HepG2 (cell line): Measurements from ENCODE around the gene SPIN1. TPM values are rescaled to one million over a fixed set of nuclear protein-coding genes. Genes with fewer than 3 reads are reported as not detected.

ENCODE experiments used
- AGO1 ChIP-seq: fragments of 200-400 bp; formaldehyde crosslinking; IDR thresholded peaks from 2 replicates; pipeline ENCODE4 v1.6.1; 2017; ENCODE audit warnings: mild to moderate bottlenecking, low read depth, low read length, moderate library complexity; ENCODE audit not compliant: poor library complexity, severe bottlenecking
- CENPT ChIP-seq: sonication (generic); formaldehyde crosslinking; IDR thresholded peaks from 2 replicates; pipeline ENCODE4 v1.8.0; 2022; ENCODE audit warnings: low read depth, mild to moderate bottlenecking, moderate library complexity, missing genetic modification reagents
- HMGXB4 ChIP-seq, 2 experiments: sonication (generic) in 1 of 2; formaldehyde crosslinking in 1 of 2; IDR thresholded peaks; 2 replicates each; pipeline versions ENCODE4 v1.4.0 to v1.6.1; 2018 to 2020; ENCODE audit warnings: missing genetic modification reagents in 2 of 2, borderline replicate concordance in 1 of 2, low read depth in 1 of 2, mild to moderate bottlenecking in 1 of 2, missing biosample characterization in 1 of 2
- IRX3 ChIP-seq: sonication (generic); formaldehyde crosslinking; IDR thresholded peaks from 2 replicates; pipeline ENCODE4 v1.8.1; 2023; ENCODE audit warnings: mild to moderate bottlenecking, low read depth, missing genetic modification reagents, borderline replicate concordance
- NFIB ChIP-seq: sonication (generic); formaldehyde crosslinking; IDR thresholded peaks from 2 replicates; pipeline ENCODE4 v1.9.0; 2021; ENCODE audit warnings: missing genetic modification reagents, mild to moderate bottlenecking, borderline replicate concordance
- NPAS2 ChIP-seq: sonication (generic); formaldehyde crosslinking; IDR thresholded peaks from 2 replicates; pipeline ENCODE4 v1.8.0; 2022; ENCODE audit warnings: mild to moderate bottlenecking, missing genetic modification reagents, borderline replicate concordance
- PREB ChIP-seq: sonication (generic); formaldehyde crosslinking; IDR thresholded peaks from 2 replicates; pipeline ENCODE4 v1.4.0; 2020; ENCODE audit warnings: missing genetic modification reagents
- RORA ChIP-seq: sonication (generic); formaldehyde crosslinking; IDR thresholded peaks from 2 replicates; pipeline ENCODE4 v1.5.0; 2020; ENCODE audit warnings: mild to moderate bottlenecking, missing genetic modification reagents, moderate library complexity
- SP2 ChIP-seq: sonication (generic); formaldehyde crosslinking; IDR thresholded peaks from 2 replicates; pipeline ENCODE4 v1.5.1; 2020; ENCODE audit warnings: mild to moderate bottlenecking, missing genetic modification reagents
- SRSF4 ChIP-seq: fragments of 200-400 bp; formaldehyde crosslinking; IDR thresholded peaks from one replicate; pipeline ENCODE4 v1.6.1; 2018; ENCODE audit warnings: mild to moderate bottlenecking, low read depth, low read length, moderate library complexity; ENCODE audit not compliant: poor library complexity, severe bottlenecking
- SSRP1 ChIP-seq: IDR thresholded peaks from 2 replicates; pipeline ENCODE4 v1.6.1; 2016; ENCODE audit warnings: control low read depth
- ZIK1 ChIP-seq: sonication (generic); formaldehyde crosslinking; IDR thresholded peaks from 2 replicates; pipeline ENCODE4 v1.5.0; 2020; ENCODE audit warnings: mild to moderate bottlenecking, low read depth, missing genetic modification reagents, borderline replicate concordance
- ZMYM2 ChIP-seq: sonication (generic); formaldehyde crosslinking; IDR thresholded peaks from 2 replicates; pipeline ENCODE4 v1.8.0; 2022; ENCODE audit warnings: mild to moderate bottlenecking, missing genetic modification reagents
- ZMYM4 ChIP-seq: sonication (generic); formaldehyde crosslinking; IDR thresholded peaks from 2 replicates; pipeline ENCODE4 v1.8.1; 2023; ENCODE audit warnings: mild to moderate bottlenecking, missing genetic modification reagents
- ZNF275 ChIP-seq: sonication (generic); formaldehyde crosslinking; IDR thresholded peaks from 2 replicates; pipeline ENCODE4 v1.8.0; 2022; ENCODE audit warnings: missing genetic modification reagents, mild to moderate bottlenecking, inconsistent platforms, borderline replicate concordance
- ZNF605 ChIP-seq: sonication (generic); formaldehyde crosslinking; IDR thresholded peaks from 2 replicates; pipeline ENCODE4 v1.8.0; 2022; ENCODE audit warnings: mild to moderate bottlenecking, missing genetic modification reagents
- ZNF770 ChIP-seq: sonication (generic); formaldehyde crosslinking; IDR thresholded peaks from 2 replicates; pipeline ENCODE4 v1.5.0; 2020; ENCODE audit warnings: mild to moderate bottlenecking, missing genetic modification reagents
- polyA plus RNA-seq, 8 experiments: library from polyadenylated mRNA; depleted of rRNA in 3 of 8; stranded (reverse) in 7 of 8; unstranded in 1 of 8; fragments of >200 nt; fragmentation: Illumina TruSeq in 4 of 8; extraction: Trizol in 4 of 8; gene quantifications; 2 replicates each; pipeline versions ENCODE4 v1.2.1 to v1.2.3, GENCODE V29; 2011 to 2016; ENCODE audit warnings: low read depth in 4 of 8, missing spikeins in 1 of 8, mixed read lengths in 1 of 8; ENCODE audit not compliant: insufficient read depth in 1 of 8
- total RNA-seq, 5 experiments: library from RNA; depleted of rRNA; stranded (reverse); fragments of >200 nt; fragmentation: Illumina TruSeq; extraction: Trizol; gene quantifications; 2 replicates each; pipeline ENCODE4 v1.2.3, GENCODE V29; 2016; ENCODE audit warnings: low read depth in 1 of 5
- TF ChIP-seq, protein P1 (sequence below): sonication (generic); formaldehyde crosslinking; IDR thresholded peaks from 2 replicates; pipeline ENCODE4 v1.5.1; 2020; ENCODE audit warnings: mild to moderate bottlenecking, missing genetic modification reagents, borderline replicate concordance

Gene SPIN1
- total and polyA plus RNA-seq, 2 of the 13 experiments (the other 11 are each of a cell fraction or from before 2014, with no cell fraction given): 20.0 to 24.3 TPM

DNA sequence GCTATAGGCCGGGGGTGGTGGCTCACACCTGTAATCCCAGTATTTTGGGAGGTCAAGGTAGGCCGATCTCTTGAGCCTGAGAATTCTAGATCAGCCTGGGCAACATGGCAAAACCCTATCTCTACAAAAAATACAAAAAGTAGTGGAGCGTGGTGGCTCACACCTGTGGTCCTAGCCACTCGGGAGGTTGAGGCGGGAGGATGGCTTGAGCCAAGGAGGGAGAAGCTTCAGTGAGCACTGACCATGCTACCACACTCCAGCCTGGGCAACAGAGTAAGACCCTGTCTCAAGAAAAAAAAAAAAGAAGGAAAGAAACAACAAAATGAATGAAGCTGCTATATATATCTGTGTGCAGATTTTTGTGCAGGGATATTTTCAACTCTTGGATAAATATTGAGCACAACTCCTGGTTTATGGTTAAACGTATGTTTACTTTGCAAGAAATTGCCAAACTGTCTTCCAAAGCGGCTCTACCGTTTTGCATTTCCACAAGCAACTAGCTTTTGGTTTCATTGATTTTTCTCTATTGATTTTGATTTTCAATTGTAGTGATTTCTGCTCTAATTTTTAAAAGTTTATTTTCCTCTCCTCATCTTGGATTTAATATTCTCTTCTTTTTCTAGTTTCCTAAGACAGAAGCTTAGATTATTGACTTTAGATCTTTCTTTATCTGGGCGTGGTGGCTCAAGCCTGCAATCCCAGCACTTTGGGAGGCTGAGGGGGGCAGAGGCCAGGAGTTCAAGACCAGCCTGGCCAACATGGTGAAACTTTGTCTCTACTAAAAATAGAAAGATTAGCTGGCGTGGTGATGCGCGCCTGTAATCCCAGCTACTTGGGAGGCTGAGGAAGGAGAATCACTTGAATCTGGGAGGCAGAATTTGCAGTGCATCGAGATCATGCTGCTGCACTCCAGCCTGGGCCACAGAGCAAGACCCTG is 49.2 kb downstream of the SPIN1 start (continued):
- TF ChIP-seq CENPT (CRISPR knock-in tag) (no peak), ZNF605 (CRISPR knock-in tag) (no peak), NPAS2 (CRISPR knock-in tag) (no peak), RORA (no peak), IRX3 (CRISPR knock-in tag) (no peak), SRSF4 (no peak), ZMYM2 (CRISPR knock-in tag) (no peak; the same call in 1 of the 2 replicates), NFIB (no peak), SP2 (CRISPR knock-in tag) (no peak), HMGXB4 (CRISPR knock-in tag; IDR thresholded peaks at IDR 0.05; ENCODE audit: borderline replicate concordance in 1 of 2, low read depth in 1 of 2) (no peak), ZIK1 (no peak), ZMYM4 (CRISPR knock-in tag) (0 out of 2 replicates have a peak, but pooled peaks have one; percentile 17), ZNF770 (CRISPR knock-in tag) (0 out of 2 replicates have a peak, but pooled peaks have one; percentile 34), SSRP1 (CRISPR knock-in tag) (no peak), PREB (CRISPR knock-in tag) (no peak), ZNF275 (CRISPR knock-in tag) (no peak), AGO1 (no peak)
- TF ChIP-seq, protein P1, sequence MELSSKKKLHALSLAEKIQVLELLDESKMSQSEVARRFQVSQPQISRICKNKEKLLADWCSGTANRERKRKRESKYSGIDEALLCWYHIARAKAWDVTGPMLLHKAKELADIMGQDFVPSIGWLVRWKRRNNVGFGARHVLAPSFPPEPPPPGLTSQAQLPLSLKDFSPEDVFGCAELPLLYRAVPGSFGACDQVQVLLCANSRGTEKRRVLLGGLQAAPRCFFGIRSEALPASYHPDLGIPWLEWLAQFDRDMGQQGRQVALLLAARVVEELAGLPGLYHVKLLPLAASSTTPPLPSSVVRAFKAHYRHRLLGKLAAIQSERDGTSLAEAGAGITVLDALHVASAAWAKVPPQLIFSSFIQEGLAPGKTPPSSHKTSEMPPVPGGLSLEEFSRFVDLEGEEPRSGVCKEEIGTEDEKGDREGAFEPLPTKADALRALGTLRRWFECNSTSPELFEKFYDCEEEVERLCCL: no peak
